Lower leg skin (tissue), 4 donors: ENCODE data around the gene NDUFB10. TPM values are rescaled to one million over a fixed set of nuclear protein-coding genes. Genes with fewer than 3 reads are reported as not detected.

Source experiments
- DNase-seq, 2 donors: peaks; one replicate each; pipeline ENCODE4 v3.0.0-alpha.2; 2019; ENCODE audit warnings: low spot score in 2 of 2
- H3K4me3 ChIP-seq: fragments of 200-600 bp; sonication (generic); 2 replicates; pipeline ENCODE4 v1.5.1; 2017; ENCODE audit warnings: mild to moderate bottlenecking, low read depth; ENCODE audit not compliant: poor library complexity, severe bottlenecking
- POLR2A ChIP-seq, 2 donors: fragments of 450-650 bp; IDR thresholded peaks; one replicate each; pipeline ENCODE4 v1.6.1; 2016 to 2017; ENCODE audit warnings: antibody characterized with exemption in 2 of 2, mild to moderate bottlenecking in 1 of 2, moderate library complexity in 1 of 2
- WGBS, 2 donors: methylation state at CpG; one replicate each; pipeline ENCODE4 v1.1.5; 2018; 5-methylcytosine and 5-hydroxymethylcytosine counted together
- intact Hi-C: fragments of 100-400 bp; cut with DNase I; formaldehyde crosslinking; loops from one replicate; pipeline ENCODE4 v1.15.0; 2023; ENCODE audit warnings: low total_unique reads
- total RNA-seq, 4 donors: library from RNA; depleted of rRNA; stranded (reverse); fragments of >200 nt; gene quantifications; one replicate each; pipeline ENCODE4 v1.1.0, GENCODE V29; 2016
- TF ChIP-seq, protein P1 (sequence below), 3 donors: fragments of 450-650 bp; IDR thresholded peaks; one replicate each; pipeline ENCODE4 v1.5.1; 2016; ENCODE audit warnings: antibody characterized with exemption in 3 of 3, mild to moderate bottlenecking in 3 of 3, moderate library complexity in 2 of 3

NDUFB10 gene
- total RNA-seq, 4 donors from 2014 or later = 183 to 245 (median 217) TPM

- no peak overlapping the region for H3K4me3 ChIP-seq
- DNase-seq = no peak
- 90 to 92% methylated on average over 28 to 33 of the region's 33 CpGs for WGBS, 2 donors
- TF ChIP-seq, protein P1, sequence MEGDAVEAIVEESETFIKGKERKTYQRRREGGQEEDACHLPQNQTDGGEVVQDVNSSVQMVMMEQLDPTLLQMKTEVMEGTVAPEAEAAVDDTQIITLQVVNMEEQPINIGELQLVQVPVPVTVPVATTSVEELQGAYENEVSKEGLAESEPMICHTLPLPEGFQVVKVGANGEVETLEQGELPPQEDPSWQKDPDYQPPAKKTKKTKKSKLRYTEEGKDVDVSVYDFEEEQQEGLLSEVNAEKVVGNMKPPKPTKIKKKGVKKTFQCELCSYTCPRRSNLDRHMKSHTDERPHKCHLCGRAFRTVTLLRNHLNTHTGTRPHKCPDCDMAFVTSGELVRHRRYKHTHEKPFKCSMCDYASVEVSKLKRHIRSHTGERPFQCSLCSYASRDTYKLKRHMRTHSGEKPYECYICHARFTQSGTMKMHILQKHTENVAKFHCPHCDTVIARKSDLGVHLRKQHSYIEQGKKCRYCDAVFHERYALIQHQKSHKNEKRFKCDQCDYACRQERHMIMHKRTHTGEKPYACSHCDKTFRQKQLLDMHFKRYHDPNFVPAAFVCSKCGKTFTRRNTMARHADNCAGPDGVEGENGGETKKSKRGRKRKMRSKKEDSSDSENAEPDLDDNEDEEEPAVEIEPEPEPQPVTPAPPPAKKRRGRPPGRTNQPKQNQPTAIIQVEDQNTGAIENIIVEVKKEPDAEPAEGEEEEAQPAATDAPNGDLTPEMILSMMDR (IDR thresholded peaks at IDR 0.05) = no peak
- TF ChIP-seq POLR2A (IDR thresholded peaks at IDR 0.05) = no peak
- intact Hi-C loops = no loop called here
Observed at GRCh38 chr16:1976951-1977874, 17.9 kb downstream of the NDUFB10 start.

DNA sequence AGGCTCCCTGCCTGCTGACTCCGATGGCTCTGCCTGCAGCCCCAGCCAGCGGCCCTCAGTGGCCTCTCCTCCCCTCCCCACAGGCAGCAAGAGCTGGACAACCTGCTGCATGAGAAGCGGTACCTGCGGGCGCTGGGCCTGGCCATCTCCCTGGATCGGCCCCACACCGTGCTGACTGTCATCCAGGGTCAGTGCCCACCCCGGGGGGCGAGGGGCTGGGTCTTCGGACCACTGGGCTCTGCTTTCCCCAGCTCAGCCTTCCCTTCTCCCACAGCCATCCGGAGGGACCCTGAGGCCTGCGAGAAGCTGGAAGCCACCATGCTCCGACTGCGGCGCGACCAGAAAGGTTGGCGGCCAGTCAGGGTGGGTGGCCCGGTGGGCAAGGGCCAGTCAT is 18.5 kb downstream of the NDUFB10 start:
- DNase-seq = no peak
- WGBS, 2 donors = 92 to 96% methylated on average over 17 to 18 of the region's 18 CpGs
- intact Hi-C loops = no loop called here
- TF ChIP-seq POLR2A (IDR thresholded peaks at IDR 0.05) = no peak
- TF ChIP-seq, protein P1 (IDR thresholded peaks at IDR 0.05) = no peak
- no peak overlapping the region for H3K4me3 ChIP-seq

DNA sequence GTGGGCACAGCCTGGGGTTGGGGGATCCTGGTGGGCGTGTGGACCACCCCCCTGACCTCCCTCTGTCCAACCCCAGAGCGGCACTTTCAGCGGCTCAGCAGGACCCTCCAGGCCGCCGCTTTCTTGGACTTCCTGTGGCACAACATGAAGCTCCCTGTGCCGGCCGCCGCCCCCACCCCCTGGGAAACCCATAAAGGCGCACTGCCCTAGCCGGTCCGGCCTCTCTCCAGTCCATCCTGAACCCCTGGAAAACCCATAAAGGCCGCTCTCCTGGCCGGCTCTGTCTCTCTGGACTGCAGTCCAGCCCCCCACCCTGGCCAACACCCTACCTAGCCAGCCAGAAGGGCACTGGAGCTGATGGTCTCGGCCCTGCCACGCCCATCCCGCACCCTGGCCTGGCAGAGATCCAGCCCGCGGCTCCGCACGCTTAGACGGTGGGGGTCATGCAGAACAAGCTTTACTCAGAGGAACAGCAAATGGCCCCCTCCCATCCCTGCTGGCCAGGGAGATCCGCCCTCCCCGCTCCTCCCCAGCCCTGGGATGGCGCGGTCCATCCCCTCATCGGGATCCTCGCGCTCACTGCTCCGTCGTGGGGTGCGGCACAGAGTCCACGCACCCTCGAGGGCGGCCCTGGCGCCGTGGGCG is 19.3 kb downstream of the NDUFB10 start:
- no peak overlapping the region for H3K4me3 ChIP-seq
- WGBS, 2 donors = 61 to 71% methylated on average over 31 to 36 of the region's 37 CpGs
- intact Hi-C loops = no loop called here
- TF ChIP-seq POLR2A (IDR thresholded peaks at IDR 0.05) = no peak
- TF ChIP-seq, protein P1 (IDR thresholded peaks at IDR 0.05) = no peak
- no peak for DNase-seq

- 13 to 26% methylated on average over 12 to 53 of the region's 70 CpGs for WGBS, 2 donors
Observed at GRCh38 chr16:1979271-1980029, 20.1 kb downstream of the NDUFB10 start.

More at GRCh38 chr16:1979271-1980029, 20.1 kb downstream of the NDUFB10 start:
- H3K4me3 ChIP-seq = no peak overlapping the region
- intact Hi-C loops = no loop called here
- TF ChIP-seq, protein P1 (IDR thresholded peaks at IDR 0.05) = no peak
- no peak for TF ChIP-seq POLR2A (IDR thresholded peaks at IDR 0.05)
- peak in 1 of 2 donors; percentile 71 for DNase-seq
